ENCODE data around the gene CLTC. TPM values are rescaled to one million over a fixed set of nuclear protein-coding genes. Genes with fewer than 3 reads are reported as not detected.
A peak's percentile ranks its signal among the peaks of the same experiment; 100 is the strongest.

Gene CLTC
- total and polyA plus RNA-seq, 2 of the 13 experiments (the other 11 are each of a cell fraction or from before 2014, with no cell fraction given), result 134 to 283 TPM

GRCh38 chr17:59680314-59680713 lies 60.6 kb downstream of the CLTC start:
- DNase-seq (ENCODE audit: low spot score) (no peak), FAIRE-seq (no peak), ATAC-seq (no peak)
- Histone ChIP-seq H3K27me3 (ENCODE audit: control insufficient read depth in 1 of 2, insufficient read depth in 2 of 2, low read length in 2 of 2) (no peaks in the 10 kb centered on the region), H2AFZ (ENCODE audit: low read length) (no peak overlapping the region), H4K20me1 (ENCODE audit: insufficient read depth, low read length) (no peaks in the 10 kb centered on the region), H3K4me2 (ENCODE audit: low read depth, low read length) (no peak overlapping the region), H3K9ac (ENCODE audit: insufficient read depth, low read depth, low read length) (no peak overlapping the region), H3K27ac (ENCODE audit: extremely low read length, insufficient read depth, low read length) (no peak overlapping the region), H3K9me3 (ENCODE audit: low read length) (no peaks in the 10 kb centered on the region), H3K36me3 (replicated peaks in 1 of 2; ENCODE audit: control insufficient read depth in 1 of 2, insufficient read depth in 2 of 2, low read length in 2 of 2) (peaks cover 46 to 98% of the 10 kb centered on the region in 2 experiments), H3K4me1 (ENCODE audit: insufficient read depth, low read length) (no peaks in the 10 kb centered on the region), H3K4me3 (replicated peaks in 1 of 3; ENCODE audit: insufficient read depth in 1 of 3, low read depth in 2 of 3, low read length in 3 of 3) (no peak overlapping the region), H3K79me2 (ENCODE audit: insufficient read depth, low read length) (no peaks in the 10 kb centered on the region)
- CTCF ChIA-PET (ENCODE audit: low intra/inter-chr PET ratio, low total read pairs), result no interaction called here
- TF ChIP-seq ZNF570 (CRISPR knock-in tag; IDR thresholded peaks at IDR 0.05; ENCODE audit: borderline replicate concordance) (no peak), AGO2 (optimal IDR thresholded peaks at IDR 0.05; ENCODE audit: low read depth, low read length) (peak; percentile 43)
- no TSS peak for BruUV-seq (replicated peaks)
- POLR2A ChIA-PET, result no interaction called here
- WGBS (ENCODE audit: low lambda C conversion rate), result 96% methylated on average over 4 of the region's 4 CpGs
- intact Hi-C loops (cut with micrococcal nuclease; ENCODE audit: unreplicated experiment), result no loop called here
- in situ Hi-C loops (cut with HindIII; ENCODE audit: extremely low pct_ligation_motif_present, low pct_unique_long_range_greater_than_20kb), result no loop called here

- FAIRE-seq, result no peak
- BruUV-seq (replicated peaks), result no TSS peak
- H3K79me2 ChIP-seq (ENCODE audit: insufficient read depth, low read length), result no peaks in the 10 kb centered on the region
- H3K9me3 ChIP-seq (ENCODE audit: low read length), result no peaks in the 10 kb centered on the region
- POLR2A ChIA-PET, result no interaction called here
- no peak overlapping the region for H3K4me3 ChIP-seq (replicated peaks in 1 of 3; ENCODE audit: insufficient read depth in 1 of 3, low read depth in 2 of 3, low read length in 3 of 3)
- no peak for ATAC-seq
- H3K36me3 ChIP-seq (replicated peaks in 1 of 2; ENCODE audit: control insufficient read depth in 1 of 2, insufficient read depth in 2 of 2, low read length in 2 of 2), result peaks cover 48 to 96% of the 10 kb centered on the region in 2 experiments
- CTCF ChIA-PET (ENCODE audit: low intra/inter-chr PET ratio, low total read pairs), result no interaction called here
- intact Hi-C loops (cut with micrococcal nuclease; ENCODE audit: unreplicated experiment) (no loop called here), in situ Hi-C loops (cut with HindIII; ENCODE audit: extremely low pct_ligation_motif_present, low pct_unique_long_range_greater_than_20kb) (no loop called here)
- no peaks in the 10 kb centered on the region for H4K20me1 ChIP-seq (ENCODE audit: insufficient read depth, low read length)
- no peak overlapping the region for H3K4me2 ChIP-seq (ENCODE audit: low read depth, low read length)
- TF ChIP-seq SIX4 (CRISPR knock-in tag; IDR thresholded peaks at IDR 0.05) (no peak), POLR2A (IDR thresholded peaks at IDR 0.05; ENCODE audit: insufficient read depth in 1 of 2, low read depth in 2 of 2, low read length in 2 of 2) (no peak), BORCS8-MEF2B (CRISPR knock-in tag; IDR thresholded peaks at IDR 0.05) (no peak), ZNF160 (CRISPR knock-in tag; IDR thresholded peaks at IDR 0.05) (no peak), NFE2 (CRISPR knock-in tag; IDR thresholded peaks at IDR 0.05) (no peak), HMG20A (CRISPR knock-in tag; IDR thresholded peaks at IDR 0.05; ENCODE audit: borderline replicate concordance) (no peak), ZNF589 (CRISPR knock-in tag; conservative IDR thresholded peaks at IDR 0.05) (no peak), POLR2G (IDR thresholded peaks at IDR 0.05; ENCODE audit: low read depth, low read length) (no peak), WIZ (CRISPR knock-in tag; IDR thresholded peaks at IDR 0.05) (no peak), SMAD3 (CRISPR knock-in tag; IDR thresholded peaks at IDR 0.05) (no peak), NFIB (CRISPR knock-in tag; IDR thresholded peaks at IDR 0.05; ENCODE audit: borderline replicate concordance) (no peak), HNRNPH1 (optimal IDR thresholded peaks at IDR 0.05; ENCODE audit: low read depth, low read length) (no peak), BCLAF1 (IDR thresholded peaks at IDR 0.05) (no peak), MYC (CRISPR knock-in tag; IDR thresholded peaks at IDR 0.05; ENCODE audit: borderline replicate concordance) (no peak), ZSCAN25 (CRISPR knock-in tag; IDR thresholded peaks at IDR 0.05) (no peak)
- H3K27ac ChIP-seq (ENCODE audit: extremely low read length, insufficient read depth, low read length), result no peak overlapping the region
- DNase-seq (ENCODE audit: low spot score), result no peak
- no peaks in the 10 kb centered on the region for H3K27me3 ChIP-seq (ENCODE audit: control insufficient read depth in 1 of 2, insufficient read depth in 2 of 2, low read length in 2 of 2)
- H2AFZ ChIP-seq (ENCODE audit: low read length), result no peak overlapping the region
- H3K4me1 ChIP-seq (ENCODE audit: insufficient read depth, low read length), result no peaks in the 10 kb centered on the region
- H3K9ac ChIP-seq (ENCODE audit: insufficient read depth, low read depth, low read length), result no peak overlapping the region
Measured at GRCh38 chr17:59683283-59683682, 63.6 kb downstream of the CLTC start.
